Stimulated activated CD4-positive, alpha-beta T cell treated with anti-CD3 and anti-CD28 coated beads, Interleukin-15, amount 100 ng/mL, for 24 hours (primary cell): Measurements from ENCODE around the gene TAPT1.
"Not testable (repeated sequence)": the region's sequence is repeated elsewhere in the genome, so short reads cannot be mapped to it uniquely, and the experiment has no call there.

Experiments used
- DNase-seq: peaks from one replicate; pipeline ENCODE4 v3.0.0-alpha.2; 2020

Gene TAPT1

DNA sequence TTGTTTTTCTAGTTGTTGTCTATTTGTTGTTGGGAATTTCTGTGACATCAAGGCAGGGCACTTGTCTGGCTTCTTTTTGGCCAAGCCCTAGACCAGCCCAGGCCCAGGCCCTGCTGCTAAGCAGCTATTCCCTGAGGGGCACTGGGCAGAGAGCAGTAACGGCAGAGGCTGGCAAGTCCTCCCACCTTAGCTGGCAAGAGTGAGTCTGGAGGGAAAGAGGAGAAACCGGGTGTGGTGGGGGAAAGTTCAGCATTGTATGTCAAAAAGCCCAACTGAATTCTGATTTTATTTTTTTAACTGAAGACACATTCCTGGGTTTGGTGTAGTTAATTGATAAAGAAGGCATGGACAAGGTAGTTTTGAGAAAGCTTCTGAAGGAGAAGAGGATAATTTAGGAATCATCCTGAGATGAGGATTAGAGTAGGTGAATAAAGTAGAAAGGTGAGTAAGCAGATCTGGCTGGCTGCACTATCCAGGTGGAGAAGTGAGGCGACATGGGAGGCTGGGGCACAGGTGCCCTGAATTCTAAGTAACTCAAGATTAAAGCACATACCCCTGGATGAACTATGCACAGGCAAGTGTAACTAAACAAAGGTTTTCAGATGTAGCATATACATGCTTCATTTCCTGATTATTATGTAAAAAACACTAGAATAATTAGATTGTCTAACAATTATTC, 57.4 kb downstream of the TAPT1 start:
- no peak for DNase-seq

DNA sequence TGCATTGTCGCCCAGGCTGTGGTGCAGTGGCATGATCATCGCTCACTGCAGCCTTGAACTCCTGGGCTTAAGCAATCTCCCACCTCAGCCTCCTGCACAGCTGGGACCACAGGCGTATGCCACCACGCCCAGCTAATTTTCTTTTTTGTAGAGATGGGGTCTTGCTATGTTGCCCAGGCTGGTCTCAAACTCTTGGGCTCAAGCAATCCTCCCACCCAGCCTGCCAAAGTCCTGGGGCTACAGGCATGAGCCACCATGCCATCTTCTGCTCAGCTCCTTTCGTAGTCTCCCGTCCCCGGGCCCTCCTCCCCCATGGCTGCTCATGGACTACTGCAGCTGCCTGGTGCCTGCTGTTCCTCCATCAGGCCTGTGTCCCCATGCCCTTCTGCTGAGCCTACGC, 58.1 kb downstream of the TAPT1 start:
- no peak for DNase-seq

DNA sequence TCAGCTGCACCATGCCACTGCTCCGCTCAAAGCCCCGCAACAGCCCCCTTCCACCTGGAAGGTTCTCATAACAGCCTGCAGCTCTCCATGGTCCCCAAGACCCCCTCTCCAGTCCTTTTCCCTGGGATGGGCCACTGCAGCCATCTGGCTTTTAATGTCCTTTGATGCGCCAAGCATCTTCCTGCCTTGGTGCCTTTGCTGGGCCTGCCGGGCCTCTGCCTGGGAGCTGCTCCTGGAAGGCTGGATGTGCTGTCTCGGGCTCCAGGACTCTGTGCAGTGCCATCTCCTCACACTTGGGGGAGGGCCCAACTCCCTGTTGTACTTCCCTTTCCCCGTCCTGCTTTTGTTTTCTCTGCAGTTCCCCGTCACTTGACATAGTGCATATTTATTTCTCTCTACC, 60.3 kb downstream of the TAPT1 start:
- DNase-seq = no peak

DNA sequence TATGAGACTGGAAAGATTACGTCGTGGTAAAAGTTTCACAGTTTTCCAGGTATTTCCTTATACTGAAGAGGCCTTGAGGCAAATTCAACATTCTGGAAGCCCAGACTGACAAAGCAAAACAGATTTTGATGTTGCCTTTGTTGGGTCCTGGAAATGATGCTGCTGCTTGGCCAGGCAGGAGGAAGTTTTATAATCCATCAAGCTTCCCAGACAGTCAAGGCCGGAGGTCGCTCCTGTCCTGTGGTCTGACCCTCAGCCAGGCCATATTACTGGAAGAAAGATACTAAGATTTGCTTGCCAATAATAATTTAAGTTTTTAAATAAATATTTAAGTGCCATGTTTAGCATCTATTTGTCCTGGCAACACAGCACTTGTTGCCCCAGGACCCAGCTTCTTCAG, 63.4 kb downstream of the TAPT1 start:
- no peak for DNase-seq

DNA sequence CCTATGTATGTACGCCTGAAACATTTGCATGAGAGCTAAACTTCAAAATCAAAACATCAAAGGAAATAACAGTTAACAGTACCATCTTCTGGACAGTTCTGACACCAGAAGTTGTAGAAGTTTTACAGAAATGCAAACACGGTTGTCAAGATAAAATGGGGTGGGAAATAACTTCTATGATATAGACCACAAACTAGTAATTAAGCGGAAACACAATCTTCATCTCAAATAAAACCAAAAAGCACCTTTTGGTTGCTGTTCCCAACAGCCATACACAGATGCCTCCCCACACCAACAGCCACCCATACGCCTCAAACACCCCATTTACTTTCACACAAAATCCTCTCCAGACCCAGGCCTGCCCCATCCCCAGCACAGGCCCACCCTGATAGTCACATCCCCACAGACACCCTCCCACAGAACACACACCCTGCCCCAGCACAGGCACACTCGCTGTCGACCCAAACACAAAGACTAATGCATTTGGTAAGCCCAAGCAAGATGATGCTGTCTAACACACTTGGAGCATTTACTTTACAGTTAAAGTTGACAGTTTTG, 64.3 kb downstream of the TAPT1 start:
- no peak for DNase-seq

DNA sequence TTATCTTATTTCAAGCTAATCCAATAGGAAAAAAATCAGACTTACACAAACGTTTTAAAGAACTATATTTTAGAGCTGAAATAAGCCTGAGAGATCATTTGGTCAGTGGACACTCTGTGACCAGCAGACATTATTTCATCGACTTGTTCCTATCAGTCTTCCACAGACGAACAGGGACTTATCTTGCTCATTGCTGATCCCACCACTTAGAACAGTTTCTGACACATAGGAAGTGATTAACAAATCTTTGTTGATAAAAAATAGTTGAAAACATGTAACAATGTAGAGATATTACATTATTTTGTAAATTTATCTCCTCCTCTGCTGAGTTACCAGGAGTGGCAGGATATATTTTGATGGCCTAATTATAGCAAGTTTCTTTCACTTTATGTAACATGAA, 65.8 kb downstream of the TAPT1 start:
- DNase-seq = no peak

DNA sequence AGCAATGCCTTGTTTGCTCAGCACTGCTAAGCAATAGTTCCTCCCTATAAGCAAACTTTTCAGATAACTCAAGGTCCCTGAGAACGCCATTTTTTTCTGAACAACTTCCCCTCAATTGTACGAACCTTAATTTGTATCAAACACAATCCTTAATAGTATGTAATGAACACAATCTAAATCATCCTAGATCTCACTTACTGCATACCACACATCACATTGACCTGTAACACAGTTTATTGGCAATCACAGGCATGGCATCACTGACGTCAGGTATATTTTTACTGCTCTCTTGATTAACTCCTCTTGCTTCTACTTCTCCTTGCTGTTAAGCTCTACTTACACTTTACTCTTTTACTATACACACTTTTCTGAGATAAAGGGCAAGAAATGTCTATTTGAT, 67.0 kb downstream of the TAPT1 start:
- DNase-seq = no peak

DNA sequence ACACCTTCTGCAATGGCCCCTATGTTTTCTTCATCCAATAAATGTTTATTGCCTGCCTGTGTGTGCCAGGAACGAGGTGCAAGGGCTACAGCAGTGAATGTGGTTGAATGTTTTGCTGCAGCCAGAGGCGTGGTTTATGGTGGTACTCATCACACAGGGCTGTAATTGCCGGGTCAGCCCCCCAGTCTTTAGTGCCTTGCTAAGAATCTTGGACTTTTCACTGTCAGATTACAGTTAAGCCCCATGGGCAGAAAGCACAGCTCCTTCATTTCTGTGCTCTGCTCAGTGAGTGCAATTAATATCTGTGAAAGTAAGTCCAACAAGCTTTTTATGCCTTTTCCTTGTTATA, 67.8 kb downstream of the TAPT1 start:
- DNase-seq = no peak

DNA sequence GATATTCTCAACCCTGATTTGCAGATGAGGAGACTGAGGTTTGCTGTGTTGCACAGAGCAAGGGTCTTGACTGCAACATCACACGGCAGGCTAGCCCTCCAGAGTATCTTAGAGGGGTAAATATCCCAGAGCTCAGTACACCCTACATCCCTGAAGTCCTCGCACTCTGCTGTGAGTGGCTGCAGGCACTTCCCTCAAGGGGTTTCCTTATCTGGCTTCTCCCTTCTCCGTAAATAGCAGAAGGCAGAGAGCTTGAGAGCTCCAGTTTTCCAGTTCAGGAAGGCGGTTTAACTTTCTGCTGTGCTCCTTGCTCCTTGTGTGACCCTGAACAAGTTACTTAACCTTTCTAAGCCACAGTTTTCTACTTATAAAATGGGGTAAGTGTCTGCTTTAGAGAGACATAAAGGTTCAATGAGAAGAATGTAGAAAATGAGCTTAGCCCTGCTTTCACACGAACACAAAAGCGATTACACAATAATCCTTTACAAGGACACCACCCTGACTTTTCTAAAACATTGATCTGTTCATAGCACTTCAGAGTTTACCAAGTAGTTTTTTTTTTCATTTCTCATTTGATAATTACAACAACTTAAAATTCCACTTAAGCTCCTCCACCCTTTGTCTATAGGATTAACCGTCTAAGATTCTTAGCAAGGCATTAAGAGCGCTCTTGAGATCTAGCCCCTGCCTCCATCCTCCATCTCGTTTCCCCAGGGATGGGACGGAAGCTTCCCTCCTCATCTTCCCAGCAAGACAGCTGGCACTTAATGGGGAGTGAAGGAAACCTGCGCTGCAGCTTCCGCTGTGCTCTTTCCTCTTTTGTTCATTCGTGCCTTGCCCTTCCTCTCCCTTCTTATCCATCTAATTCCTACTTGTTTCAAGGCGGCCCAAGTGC, 68.4 kb downstream of the TAPT1 start:
- DNase-seq = no peak

DNA sequence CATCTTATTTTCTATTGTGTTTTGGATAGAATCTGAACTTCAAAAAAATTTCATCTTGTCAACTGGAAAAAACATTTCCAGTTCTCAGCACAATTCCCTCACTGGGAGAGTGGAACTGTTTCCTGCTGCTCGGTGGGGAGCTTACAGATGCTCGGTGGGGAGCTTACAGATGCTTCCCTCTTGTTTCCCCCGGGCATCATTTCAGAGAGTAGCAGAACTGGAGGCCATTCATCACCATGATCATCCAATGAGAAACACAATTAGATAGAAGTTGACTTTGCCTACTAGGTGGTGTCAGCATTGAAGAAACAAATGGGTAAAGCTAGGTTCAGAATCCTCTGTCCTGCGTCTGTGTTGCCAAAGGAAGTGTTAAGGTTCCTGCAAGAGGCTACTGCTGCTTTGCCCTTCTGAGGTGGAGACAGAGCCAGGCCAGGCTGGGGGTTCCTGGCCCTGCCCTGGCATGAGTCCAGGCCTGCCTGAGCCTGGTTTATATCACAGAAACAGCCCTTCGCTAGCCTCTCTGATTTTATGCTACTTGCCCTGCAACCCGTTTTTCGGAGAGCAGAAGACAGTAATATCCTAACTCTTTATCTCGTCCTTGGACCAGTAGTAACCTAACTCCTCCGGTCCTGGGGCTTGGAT, 70.6 kb downstream of the TAPT1 start:
- no peak for DNase-seq

DNA sequence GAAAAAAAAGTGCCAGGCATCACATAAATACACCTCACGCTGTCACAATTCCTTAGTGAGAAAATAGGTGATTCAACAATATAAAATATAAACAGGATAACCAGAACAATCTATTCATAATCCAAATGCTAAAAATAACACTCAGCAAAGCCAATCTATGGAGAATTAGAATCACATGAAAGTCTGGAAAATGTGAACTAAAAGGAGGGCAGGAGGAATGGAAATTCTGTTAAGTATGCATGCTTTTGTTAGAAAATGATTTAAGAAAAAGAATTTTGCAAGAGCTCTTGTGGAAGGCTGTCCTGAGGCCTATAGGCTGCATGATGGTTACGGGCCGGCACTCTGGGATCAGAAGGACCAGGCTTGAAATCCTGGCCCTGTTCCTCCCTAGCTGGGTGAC, 71.8 kb downstream of the TAPT1 start:
- no peak for DNase-seq

DNA sequence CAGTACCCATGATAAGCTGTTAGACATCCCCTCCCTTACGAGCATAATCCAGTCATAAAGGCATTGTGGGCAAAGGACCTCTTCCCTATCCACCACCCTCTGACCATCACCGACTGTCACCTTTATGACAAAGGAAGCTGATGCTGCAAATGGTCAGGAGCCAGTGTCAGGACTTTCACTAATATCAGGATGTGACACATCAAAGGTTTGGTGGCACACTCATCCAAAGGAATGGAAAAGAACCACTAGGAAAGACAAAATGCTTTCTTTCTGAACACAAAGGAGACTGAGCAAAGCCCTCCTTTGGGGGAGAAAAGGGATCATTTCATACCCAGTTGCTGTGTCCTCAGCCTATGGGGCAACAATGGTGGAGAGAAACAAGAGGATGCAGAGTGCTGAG, 75.6 kb downstream of the TAPT1 start:
- DNase-seq = no peak

DNA sequence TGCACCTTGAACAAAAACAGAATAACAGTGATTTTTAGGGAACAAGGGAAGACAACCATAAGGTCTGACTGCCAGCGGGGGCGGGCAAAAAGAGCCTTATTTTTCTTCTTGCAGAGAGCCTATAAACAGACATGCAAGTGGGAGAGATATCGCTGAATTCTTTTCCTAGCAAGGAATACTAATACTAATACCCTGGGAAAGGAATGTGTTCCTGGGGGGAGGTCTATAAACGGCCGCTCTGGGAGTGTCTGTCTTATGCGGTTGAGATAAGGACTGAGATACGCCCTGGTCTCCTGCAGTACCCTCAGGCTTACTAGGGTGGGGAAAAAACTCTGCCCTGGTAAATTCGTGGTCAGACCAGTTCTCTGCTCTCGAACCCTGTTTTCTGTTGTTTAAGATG, 81.4 kb downstream of the TAPT1 start:
- not testable (repeated sequence) for DNase-seq

DNA sequence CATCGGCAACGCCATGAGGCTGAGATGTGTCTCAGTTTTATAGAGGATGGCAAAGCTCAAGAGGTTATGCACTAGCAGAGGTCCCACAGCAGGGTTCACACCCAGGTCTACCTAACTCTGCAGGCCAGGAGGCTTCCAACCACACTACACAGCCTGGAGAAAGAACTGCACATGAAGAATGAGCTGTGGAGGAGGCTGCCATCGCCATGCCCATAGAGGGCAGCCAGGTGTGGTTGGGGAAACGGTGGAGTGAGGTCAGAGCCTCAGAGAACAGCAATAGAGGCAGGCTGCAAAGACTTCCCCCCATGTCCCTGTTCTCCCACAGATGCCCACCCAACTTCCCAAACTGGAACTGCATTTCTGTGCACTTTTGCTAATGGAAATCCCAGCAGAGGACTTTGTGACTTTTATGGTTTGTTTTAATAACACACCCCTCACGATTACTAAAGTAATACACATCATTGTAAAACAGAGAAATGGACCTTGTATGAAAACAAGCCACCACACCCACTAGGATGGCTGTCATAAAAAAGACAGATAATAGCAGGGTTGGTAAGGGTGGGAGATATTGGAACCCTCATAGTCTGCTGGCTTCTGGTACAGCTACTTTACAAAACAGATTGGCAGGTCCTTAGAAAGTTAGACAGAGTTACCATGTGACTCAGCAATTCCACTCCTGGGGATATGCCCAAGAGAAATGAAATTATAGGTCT, 83.5 kb downstream of the TAPT1 start:
- DNase-seq = no peak

DNA sequence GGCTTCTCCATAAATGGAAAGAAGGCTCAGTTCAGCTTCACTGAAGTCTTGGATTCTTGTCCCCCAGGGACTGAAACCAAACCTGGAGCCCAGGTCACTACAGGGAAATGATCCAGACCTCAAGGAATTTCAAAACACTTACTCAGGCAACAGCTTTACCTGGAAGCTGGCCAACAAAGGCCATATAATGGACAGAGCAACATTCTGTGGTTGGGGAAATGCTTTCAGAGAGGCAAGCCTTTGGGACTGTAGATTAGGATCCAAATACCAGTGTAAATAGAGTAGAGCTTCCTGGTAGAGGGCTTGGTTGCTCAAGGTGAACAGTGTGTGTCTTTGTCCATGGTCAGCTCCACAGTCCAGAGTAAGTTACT, 85.4 kb downstream of the TAPT1 start:
- no peak for DNase-seq

DNA sequence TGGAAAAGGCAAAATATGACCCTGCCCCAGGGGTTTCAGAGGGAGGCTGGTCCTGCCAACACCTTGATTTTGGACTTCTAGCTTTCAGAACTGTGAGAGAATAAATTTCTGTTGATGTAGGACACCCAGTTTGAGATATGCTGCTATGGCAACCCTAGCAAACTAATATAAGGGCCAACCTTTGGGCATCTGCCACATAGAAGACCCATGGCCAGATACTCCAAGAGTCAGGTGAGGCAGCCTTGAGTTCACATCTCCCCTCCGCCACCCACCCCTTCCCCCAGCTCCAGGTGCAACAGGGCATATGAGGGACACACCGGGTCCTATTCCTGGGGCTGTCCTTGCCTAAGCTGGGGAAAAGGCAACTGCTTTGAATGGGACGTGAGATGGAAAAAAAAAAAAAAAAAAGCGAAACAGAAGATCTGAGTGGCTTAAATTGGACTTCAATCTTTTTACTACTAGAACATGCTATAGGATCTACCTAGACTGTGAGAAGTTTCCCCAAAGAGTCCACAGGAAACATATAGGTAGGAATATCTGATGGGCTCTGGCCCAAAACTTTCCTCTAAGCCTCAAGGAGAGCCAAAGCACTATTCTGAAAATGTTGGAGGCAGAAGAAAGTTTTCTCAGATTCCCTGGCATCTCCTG, 85.9 kb downstream of the TAPT1 start:
- DNase-seq = no peak

DNA sequence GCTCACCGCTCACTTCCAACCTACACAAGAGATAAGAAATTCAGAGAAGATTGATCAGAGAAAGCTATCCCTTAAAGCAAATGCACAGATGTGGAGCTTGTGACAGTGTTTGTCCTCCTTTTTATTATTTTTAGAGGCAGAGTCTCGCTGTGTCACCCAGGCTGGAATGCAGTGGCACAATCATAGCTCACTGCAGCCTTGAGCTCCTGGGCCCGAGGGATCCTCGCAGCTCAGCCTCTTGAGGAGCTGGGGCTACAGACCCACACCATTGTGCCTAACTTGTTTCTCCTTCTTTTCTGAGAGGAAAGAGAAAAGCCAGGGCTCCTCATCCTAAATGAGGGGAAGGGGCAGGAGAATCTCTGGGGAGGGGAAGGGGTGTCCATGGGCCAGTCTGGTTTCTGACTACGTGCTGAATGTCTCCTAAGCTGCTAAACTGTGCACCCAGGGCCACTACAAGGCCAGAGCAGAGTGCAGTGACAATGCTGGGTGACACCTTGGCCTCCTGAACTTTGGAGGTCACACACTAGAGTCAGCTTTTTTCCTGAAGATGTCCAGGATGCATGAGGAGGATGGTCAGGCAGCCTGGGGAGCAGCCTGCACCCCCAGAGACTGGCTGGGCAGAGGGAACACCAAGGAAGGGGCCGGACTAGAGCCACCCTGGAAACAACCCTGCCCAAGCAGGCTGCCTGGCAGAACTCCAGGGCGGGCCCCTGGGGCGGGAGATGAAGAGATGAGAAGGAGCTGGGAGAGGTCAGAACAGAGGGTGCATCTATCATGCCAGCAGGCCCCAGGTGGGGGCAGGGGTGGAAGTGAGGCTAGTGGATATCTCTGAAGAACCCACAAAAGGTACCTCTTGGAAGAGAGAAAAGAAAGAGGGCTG, 87.0 kb downstream of the TAPT1 start:
- DNase-seq = no peak

DNA sequence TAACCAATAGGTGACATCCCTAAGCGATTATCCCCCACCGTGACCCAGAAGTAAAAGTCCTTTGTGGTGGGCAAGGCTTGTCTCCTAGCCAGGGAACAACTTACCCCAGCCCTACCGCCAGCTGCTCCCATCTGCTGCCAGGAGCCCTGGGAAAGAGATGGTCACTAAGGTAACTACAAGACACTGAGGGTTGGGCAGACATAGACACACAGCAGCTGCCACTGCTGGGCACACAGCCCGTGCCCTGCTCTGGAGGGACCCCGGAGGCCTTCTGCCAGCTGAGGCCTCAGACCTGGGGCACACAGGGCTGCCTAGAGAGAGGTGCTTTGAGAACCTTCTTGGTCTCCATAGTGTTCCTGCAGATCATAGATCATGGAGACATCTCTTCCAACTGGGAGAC, 89.4 kb downstream of the TAPT1 start:
- no peak for DNase-seq

DNA sequence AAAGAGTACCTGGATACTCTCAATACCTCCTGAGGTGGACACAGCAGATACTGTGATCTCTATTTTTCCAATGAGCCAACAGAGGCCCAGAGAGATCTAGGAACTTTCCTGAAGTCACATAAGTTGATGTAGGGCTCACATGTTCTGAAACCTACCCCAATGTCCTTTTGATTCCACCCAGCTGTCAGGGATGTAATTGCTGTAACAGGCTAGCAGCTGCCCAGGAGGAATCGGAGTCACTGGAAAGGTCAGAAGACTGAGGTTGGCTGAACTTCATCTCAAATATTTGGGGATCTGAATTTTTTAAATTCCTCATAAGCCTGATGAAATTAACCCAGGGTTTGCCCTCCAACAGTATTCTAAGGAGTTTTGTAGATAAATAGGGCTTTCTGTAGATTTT, 90.0 kb downstream of the TAPT1 start:
- no peak for DNase-seq

DNA sequence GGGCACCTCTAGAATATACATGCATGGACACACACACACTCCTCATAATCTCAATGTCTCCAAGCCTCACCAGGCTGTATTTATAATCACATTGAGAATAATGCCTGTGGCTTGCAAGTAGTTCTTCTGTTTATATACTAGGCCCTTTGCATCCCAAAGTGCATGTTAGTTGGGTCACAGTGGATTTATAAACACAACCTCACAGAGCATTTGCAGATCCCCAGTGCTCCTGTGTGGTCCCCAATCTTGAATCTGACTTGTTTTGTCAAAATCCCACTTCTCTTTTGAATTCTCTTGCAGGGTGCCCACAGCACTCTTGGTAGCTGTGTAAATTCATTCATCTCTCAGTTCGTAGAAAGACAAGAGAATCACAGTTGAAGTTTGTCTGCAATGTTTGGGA, 92.9 kb downstream of the TAPT1 start:
- no peak for DNase-seq

DNA sequence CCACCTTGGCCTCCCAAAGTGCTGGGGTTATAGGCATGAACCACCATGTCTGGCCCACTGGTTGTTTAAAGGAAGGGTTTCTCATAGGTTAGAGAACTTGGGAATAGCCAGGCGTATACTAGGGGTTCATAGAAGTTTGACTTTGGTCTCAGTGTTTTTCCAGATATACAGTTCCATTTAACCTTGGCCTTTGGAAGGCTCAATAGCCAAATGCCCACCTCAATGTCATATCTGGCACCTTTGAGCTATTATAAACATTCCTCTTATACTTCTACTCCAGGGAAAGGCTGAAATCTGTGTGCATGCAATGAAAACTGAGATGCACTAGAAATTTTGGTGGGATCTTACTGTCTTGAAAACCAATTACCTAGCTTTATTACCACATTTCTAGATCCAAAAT, 95.0 kb downstream of the TAPT1 start:
- no peak for DNase-seq

DNA sequence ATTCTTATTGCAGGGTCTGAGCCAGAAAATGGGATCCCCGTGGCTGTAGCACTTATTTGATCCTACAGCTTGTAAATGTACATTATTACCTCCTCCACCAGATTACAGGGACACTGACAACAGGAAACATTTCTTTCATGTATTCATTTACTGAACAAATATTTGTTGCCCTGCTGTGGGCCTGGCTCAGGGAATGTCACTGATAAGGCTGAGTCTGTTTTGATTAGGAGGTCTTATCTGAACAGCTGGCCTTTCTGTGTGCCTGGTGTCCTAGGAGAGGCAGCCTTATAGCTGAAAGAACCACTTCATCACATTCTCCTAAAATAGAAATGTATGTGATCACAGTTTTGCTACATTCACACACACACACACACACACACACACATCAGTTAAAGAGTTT, 96.9 kb downstream of the TAPT1 start:
- DNase-seq = no peak
